SK-N-SH (cell line): ENCODE measurements around the gene KRTAP5-2.

Experiments used
- EZH2phosphoT487 ChIP-seq: fragments of 200-600 bp; sonication (generic); IDR thresholded peaks from 2 replicates; pipeline ENCODE4 v1.6.1; 2017; ENCODE audit warnings: low read depth, mixed run types, mild to moderate bottlenecking, antibody characterized with exemption, moderate library complexity, borderline replicate concordance
- RAD21 ChIP-seq: IDR thresholded peaks from 2 replicates; pipeline ENCODE4 v1.6.1; 2012; ENCODE audit warnings: mild to moderate bottlenecking, low read length
- TF ChIP-seq, protein P1 (sequence below): fragments of 200-600 bp; sonication (generic); IDR thresholded peaks from 2 replicates; pipeline ENCODE4 v1.6.1; 2017; ENCODE audit warnings: antibody characterized with exemption, mild to moderate bottlenecking, moderate library complexity

DNA sequence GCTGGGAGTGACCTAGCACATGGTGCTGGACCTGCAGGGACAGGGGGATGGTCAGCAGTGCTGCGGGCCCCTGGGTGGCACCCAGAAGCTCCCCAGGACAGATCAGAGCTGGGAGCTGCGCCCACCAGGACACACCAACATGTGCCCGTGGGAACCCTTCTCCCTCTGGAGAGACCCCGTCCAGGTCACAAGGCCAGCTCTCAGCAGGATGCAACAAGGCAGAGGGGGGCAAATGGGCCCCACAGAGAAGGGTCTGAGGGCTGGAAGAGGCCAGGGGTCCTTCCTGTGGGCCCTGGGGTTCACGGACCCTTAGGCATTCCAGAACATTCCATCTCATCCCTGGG is 32.2 kb downstream of the KRTAP5-2 start:
- no peak for TF ChIP-seq RAD21
- TF ChIP-seq, protein P1, sequence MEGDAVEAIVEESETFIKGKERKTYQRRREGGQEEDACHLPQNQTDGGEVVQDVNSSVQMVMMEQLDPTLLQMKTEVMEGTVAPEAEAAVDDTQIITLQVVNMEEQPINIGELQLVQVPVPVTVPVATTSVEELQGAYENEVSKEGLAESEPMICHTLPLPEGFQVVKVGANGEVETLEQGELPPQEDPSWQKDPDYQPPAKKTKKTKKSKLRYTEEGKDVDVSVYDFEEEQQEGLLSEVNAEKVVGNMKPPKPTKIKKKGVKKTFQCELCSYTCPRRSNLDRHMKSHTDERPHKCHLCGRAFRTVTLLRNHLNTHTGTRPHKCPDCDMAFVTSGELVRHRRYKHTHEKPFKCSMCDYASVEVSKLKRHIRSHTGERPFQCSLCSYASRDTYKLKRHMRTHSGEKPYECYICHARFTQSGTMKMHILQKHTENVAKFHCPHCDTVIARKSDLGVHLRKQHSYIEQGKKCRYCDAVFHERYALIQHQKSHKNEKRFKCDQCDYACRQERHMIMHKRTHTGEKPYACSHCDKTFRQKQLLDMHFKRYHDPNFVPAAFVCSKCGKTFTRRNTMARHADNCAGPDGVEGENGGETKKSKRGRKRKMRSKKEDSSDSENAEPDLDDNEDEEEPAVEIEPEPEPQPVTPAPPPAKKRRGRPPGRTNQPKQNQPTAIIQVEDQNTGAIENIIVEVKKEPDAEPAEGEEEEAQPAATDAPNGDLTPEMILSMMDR, result no peak
- TF ChIP-seq EZH2phosphoT487, result no peak
